ENCODE data around the gene NFATC1.

NFATC1 gene

GRCh38 chr18:79405781-79406575 is 10.2 kb downstream of the NFATC1 start:
- no peak for DNase-seq

GRCh38 chr18:79406708-79407107 is 11.0 kb downstream of the NFATC1 start:
- no peak for DNase-seq

- DNase-seq = no peak
Measured at GRCh38 chr18:79409313-79409712, 13.6 kb downstream of the NFATC1 start.

GRCh38 chr18:79410171-79410641 is 14.5 kb downstream of the NFATC1 start:
- no peak for DNase-seq

GRCh38 chr18:79410731-79411613 is 15.2 kb downstream of the NFATC1 start:
- DNase-seq = no peak

- DNase-seq = no peak
Measured at GRCh38 chr18:79411614-79412526, 16.1 kb downstream of the NFATC1 start.

GRCh38 chr18:79413025-79413424 is 17.3 kb downstream of the NFATC1 start:
- DNase-seq = no peak

GRCh38 chr18:79413426-79413825 is 17.7 kb downstream of the NFATC1 start:
- no peak for DNase-seq

- no peak for DNase-seq
Measured at GRCh38 chr18:79413901-79414300, 18.2 kb downstream of the NFATC1 start.

- no peak for DNase-seq
Measured at GRCh38 chr18:79416022-79416676, 20.4 kb downstream of the NFATC1 start.

GRCh38 chr18:79416677-79417052 is 20.9 kb downstream of the NFATC1 start:
- no peak for DNase-seq

- no peak for DNase-seq
Measured at GRCh38 chr18:79418236-79418635, 22.5 kb downstream of the NFATC1 start.

- DNase-seq = no peak
Measured at GRCh38 chr18:79418642-79419041, 22.9 kb downstream of the NFATC1 start.

- DNase-seq = no peak
Measured at GRCh38 chr18:79420033-79420745, 24.5 kb downstream of the NFATC1 start.

- no peak for DNase-seq
Measured at GRCh38 chr18:79421275-79421857, 25.6 kb downstream of the NFATC1 start.

GRCh38 chr18:79422022-79422782 is 26.5 kb downstream of the NFATC1 start:
- DNase-seq = no peak

GRCh38 chr18:79422783-79423165 is 27.0 kb downstream of the NFATC1 start:
- DNase-seq = no peak

- no peak for DNase-seq
Measured at GRCh38 chr18:79423211-79424007, 27.7 kb downstream of the NFATC1 start.

- DNase-seq = no peak
Measured at GRCh38 chr18:79424008-79424565, 28.4 kb downstream of the NFATC1 start.

Measured in GOT3 (cell line).